GM19035 (cell line): ENCODE measurements around the gene CCL23.
"Not testable (repeated sequence)": the region's sequence is repeated elsewhere in the genome, so short reads cannot be mapped to it uniquely, and the experiment has no call there.

ENCODE experiments used
- ATAC-seq: cut with Tn5 transposase; IDR thresholded peaks from one replicate; pipeline ENCODE4 v1.9.1; 2021; ENCODE audit not compliant: unreplicated experiment

Gene CCL23

GRCh38 chr17:36017799-36018198 is at the start of gene CCL23:
Gene CCL23 (minus strand): TSS chr17:36017972. CDS start chr17:36017897, 75 bp downstream.
- no peak for ATAC-seq

- ATAC-seq: no peak
Measured at GRCh38 chr17:36066365-36066985, 48.7 kb upstream of the CCL23 start.

- no peak for ATAC-seq
Measured at GRCh38 chr17:36063786-36064541, 46.2 kb upstream of the CCL23 start, which contains the start of gene CCL18. Gene CCL18 (plus strand): TSS chr17:36064272. CDS start chr17:36064343, 71 bp downstream.

- no peak for ATAC-seq
Measured at GRCh38 chr17:36060816-36061215, 43.0 kb upstream of the CCL23 start.

GRCh38 chr17:36059406-36059805 is 41.6 kb upstream of the CCL23 start:
- ATAC-seq: no peak

- ATAC-seq: no peak
Measured at GRCh38 chr17:36057911-36058310, 40.1 kb upstream of the CCL23 start.

- no peak for ATAC-seq
Measured at GRCh38 chr17:36055921-36056520, 38.2 kb upstream of the CCL23 start.

- ATAC-seq: no peak
Measured at GRCh38 chr17:36055171-36055570, 37.4 kb upstream of the CCL23 start.

- no peak for ATAC-seq
Measured at GRCh38 chr17:36049643-36050042, 31.9 kb upstream of the CCL23 start.

GRCh38 chr17:36048066-36048465 is 30.3 kb upstream of the CCL23 start:
- no peak for ATAC-seq

GRCh38 chr17:36036235-36036634 is 18.5 kb upstream of the CCL23 start:
- no peak for ATAC-seq

GRCh38 chr17:36034127-36034526 is 16.4 kb upstream of the CCL23 start:
- ATAC-seq: no peak

- no peak for ATAC-seq
Measured at GRCh38 chr17:36030956-36031355, 13.2 kb upstream of the CCL23 start.

- no peak for ATAC-seq
Measured at GRCh38 chr17:36027761-36028160, 10.0 kb upstream of the CCL23 start.

- ATAC-seq: no peak
Measured at GRCh38 chr17:36024106-36024869, 6.5 kb upstream of the CCL23 start.

GRCh38 chr17:36019423-36019822 is 1.7 kb upstream of the CCL23 start:
- ATAC-seq: no peak

- ATAC-seq: no peak
Measured at GRCh38 chr17:36016555-36016954, 1.2 kb downstream of the CCL23 start.

- not testable (repeated sequence) for ATAC-seq
Measured at GRCh38 chr17:36015895-36016294, 1.9 kb downstream of the CCL23 start.

GRCh38 chr17:36014946-36015345 is 2.8 kb downstream of the CCL23 start:
- no peak for ATAC-seq

- ATAC-seq: no peak
Measured at GRCh38 chr17:36011201-36011600, 6.6 kb downstream of the CCL23 start.

- no peak for ATAC-seq
Measured at GRCh38 chr17:36008998-36009665, 8.6 kb downstream of the CCL23 start.
